ENCODE results near the gene SCAI. TPM values are rescaled to one million over a fixed set of nuclear protein-coding genes. Genes with fewer than 3 reads are reported as not detected.
"Not testable (repeated sequence)": the region's sequence is repeated elsewhere in the genome, so short reads cannot be mapped to it uniquely, and the experiment has no call there.

The SCAI gene
- total and polyA plus RNA-seq, 7 donors = 0.39 to 5.2 (median 1.8) TPM

DNA sequence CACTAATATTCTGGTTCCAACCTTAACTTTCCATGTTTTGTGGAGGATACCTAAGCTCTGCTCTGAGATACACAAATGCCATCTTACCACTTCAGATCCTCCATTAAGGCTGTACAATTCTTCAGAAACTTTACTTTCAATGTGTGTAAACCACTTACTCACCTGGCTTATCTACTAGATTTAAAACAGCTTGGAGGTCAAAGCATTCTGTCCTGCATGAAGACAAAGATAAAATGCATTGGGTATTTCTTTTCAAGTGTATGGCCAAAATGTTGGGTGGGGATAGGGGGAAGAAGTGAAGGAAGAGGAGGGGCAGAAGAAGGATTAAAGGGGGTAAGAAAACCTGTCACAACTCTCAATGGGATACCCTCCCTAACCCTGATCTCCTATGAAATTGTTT, 203.4 kb downstream of the SCAI start:
- no peak for DNase-seq
- Histone ChIP-seq H3K27me3 (ENCODE audit: insufficient read depth in 3 of 3, low read length in 2 of 3) (no peaks in the 10 kb centered on the region), H3K4me3 (peak overlapping the region; percentile 86), H3K36me3 (ENCODE audit: insufficient read depth in 1 of 2, low read depth in 1 of 2) (peaks cover 0 to 37% of the 10 kb centered on the region in 2 donors), H3K9me3 (no peaks in the 10 kb centered on the region), H3K27ac (peak overlapping the region; percentile 99), H3K4me1 (peaks cover 21% of the 10 kb centered on the region)
- intact Hi-C loops (cut with DNase I) = loop anchor here (2.0 to 10.0 kb wide), 5 partner anchors 71 to 395 kb away; partner anchors contain the start of genes SCAI (in 2 of the 2) and HSPA5 (in 1 of the 2)
- TF ChIP-seq, protein P1, sequence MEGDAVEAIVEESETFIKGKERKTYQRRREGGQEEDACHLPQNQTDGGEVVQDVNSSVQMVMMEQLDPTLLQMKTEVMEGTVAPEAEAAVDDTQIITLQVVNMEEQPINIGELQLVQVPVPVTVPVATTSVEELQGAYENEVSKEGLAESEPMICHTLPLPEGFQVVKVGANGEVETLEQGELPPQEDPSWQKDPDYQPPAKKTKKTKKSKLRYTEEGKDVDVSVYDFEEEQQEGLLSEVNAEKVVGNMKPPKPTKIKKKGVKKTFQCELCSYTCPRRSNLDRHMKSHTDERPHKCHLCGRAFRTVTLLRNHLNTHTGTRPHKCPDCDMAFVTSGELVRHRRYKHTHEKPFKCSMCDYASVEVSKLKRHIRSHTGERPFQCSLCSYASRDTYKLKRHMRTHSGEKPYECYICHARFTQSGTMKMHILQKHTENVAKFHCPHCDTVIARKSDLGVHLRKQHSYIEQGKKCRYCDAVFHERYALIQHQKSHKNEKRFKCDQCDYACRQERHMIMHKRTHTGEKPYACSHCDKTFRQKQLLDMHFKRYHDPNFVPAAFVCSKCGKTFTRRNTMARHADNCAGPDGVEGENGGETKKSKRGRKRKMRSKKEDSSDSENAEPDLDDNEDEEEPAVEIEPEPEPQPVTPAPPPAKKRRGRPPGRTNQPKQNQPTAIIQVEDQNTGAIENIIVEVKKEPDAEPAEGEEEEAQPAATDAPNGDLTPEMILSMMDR (IDR thresholded peaks at IDR 0.05) = no peak
- no peak for ATAC-seq

DNA sequence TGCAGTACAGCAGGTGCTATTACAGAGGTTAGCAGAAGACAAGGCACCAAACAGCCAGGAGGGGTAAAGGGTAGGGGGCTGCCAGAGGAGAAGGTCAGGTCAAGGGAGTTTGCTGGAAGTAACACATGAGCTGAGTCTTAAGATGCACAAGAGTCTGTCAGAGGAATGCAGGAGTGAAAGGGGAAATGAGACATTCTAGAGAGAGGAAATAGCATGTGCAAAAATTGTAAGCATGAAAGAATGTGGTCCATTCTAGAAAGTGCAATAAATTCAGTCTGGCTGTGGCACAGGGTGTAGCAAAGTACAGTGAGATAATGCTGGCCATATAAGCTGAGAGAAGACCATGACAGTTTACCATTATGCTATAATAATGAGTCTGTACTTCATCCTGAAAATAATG, 209.0 kb downstream of the SCAI start:
- Histone ChIP-seq H3K9me3 (no peaks in the 10 kb centered on the region), H3K27me3 (ENCODE audit: insufficient read depth in 3 of 3, low read length in 2 of 3) (no peaks in the 10 kb centered on the region), H3K36me3 (ENCODE audit: insufficient read depth in 1 of 2, low read depth in 1 of 2) (peaks cover 6 to 93% of the 10 kb centered on the region in 2 donors), H3K4me3 (no peak overlapping the region), H3K27ac (no peak overlapping the region), H3K4me1 (no peaks in the 10 kb centered on the region)
- ATAC-seq (no peak), DNase-seq (no peak)
- TF ChIP-seq, protein P1 (IDR thresholded peaks at IDR 0.05) = no peak
- intact Hi-C loops (cut with DNase I) = loop anchor here in 1 of 2 donors (5.0 to 10.0 kb wide), 2 partner anchors 57 to 401 kb away; no protein-coding TSS in a partner anchor

DNA sequence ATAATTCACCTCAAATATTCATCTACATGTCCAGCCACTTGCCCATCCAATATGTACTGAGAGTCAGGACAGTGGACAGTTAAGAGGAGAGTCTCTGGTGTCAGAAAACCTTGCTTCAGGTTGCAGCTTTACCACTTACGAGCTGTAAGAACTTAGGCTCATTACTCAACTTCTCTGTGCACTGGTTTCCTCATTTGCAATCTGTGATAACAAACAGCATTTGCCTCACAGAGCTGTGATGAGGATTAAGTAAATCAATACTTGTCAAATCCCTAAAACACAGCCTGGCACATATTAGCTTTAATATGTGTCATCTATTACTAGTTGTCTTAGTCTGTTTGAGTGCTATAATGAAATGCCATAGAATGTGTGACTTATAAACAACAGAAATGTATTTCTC, 211.0 kb downstream of the SCAI start:
- Histone ChIP-seq H3K9me3 (no peaks in the 10 kb centered on the region), H3K4me1 (no peaks in the 10 kb centered on the region), H3K27ac (no peak overlapping the region), H3K36me3 (ENCODE audit: insufficient read depth in 1 of 2, low read depth in 1 of 2) (peaks cover 6 to 99% of the 10 kb centered on the region in 2 donors), H3K4me3 (no peak overlapping the region), H3K27me3 (ENCODE audit: insufficient read depth in 3 of 3, low read length in 2 of 3) (no peaks in the 10 kb centered on the region)
- intact Hi-C loops (cut with DNase I) = loop anchor here in 1 of 2 donors (5.0 to 10.0 kb wide), 2 partner anchors 55 to 402 kb away; no protein-coding TSS in a partner anchor
- 78 to 95% (median 87%) methylated on average over 1 of the region's 1 CpG for WGBS, 3 donors
- TF ChIP-seq, protein P1 (IDR thresholded peaks at IDR 0.05) = no peak
- no peak for DNase-seq
- ATAC-seq = no peak

DNA sequence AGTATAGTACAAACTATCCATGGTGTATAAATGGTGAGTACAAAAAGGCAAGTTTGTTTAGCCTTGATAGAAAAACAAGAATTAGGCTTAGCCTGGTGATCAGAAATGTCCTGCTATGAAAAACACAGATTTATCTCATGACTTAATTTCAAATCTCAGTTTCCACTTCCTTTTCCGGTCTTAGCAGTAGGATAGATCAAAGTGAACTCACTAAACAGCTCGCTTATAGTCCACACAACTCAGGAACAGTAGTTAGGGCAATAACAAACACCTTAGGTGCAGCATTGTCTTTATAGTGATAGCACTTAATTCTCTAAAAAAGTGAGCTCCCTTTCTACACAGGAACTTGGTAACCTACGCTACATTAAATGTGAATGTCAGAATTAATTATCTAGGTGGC, 213.9 kb downstream of the SCAI start:
- Histone ChIP-seq H3K36me3 (ENCODE audit: insufficient read depth in 1 of 2, low read depth in 1 of 2) (peaks cover 6 to 99% of the 10 kb centered on the region in 2 donors), H3K4me3 (no peak overlapping the region), H3K27me3 (ENCODE audit: insufficient read depth in 3 of 3, low read length in 2 of 3) (no peaks in the 10 kb centered on the region), H3K9me3 (no peaks in the 10 kb centered on the region), H3K4me1 (no peaks in the 10 kb centered on the region), H3K27ac (no peak overlapping the region)
- ATAC-seq (no peak), DNase-seq (no peak)
- intact Hi-C loops (cut with DNase I) = no loop called here
- TF ChIP-seq, protein P1 (IDR thresholded peaks at IDR 0.05) = no peak
- 92 to 95% (median 93%) methylated on average over 3 of the region's 3 CpGs for WGBS, 3 donors

DNA sequence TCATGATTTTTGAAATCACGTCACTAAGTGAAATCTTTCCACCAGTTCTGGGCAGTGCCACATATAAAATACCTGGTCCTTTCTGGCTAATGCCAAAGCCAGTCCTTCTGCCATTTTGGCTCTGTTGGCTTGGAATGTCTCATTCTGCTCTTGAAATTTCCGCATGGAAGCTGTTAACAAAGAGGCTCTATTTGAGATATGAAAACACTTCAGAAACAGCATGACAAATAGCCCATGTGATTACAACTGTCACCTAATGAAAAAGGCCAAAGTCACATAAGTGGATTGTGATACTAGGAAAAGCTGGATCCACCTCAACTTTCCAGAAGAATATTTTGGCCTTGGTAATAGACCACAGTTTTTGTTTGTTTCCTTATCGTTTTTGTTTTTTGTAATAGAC, 215.2 kb downstream of the SCAI start:
- intact Hi-C loops (cut with DNase I) = no loop called here
- no peak for DNase-seq
- Histone ChIP-seq H3K27ac (no peak overlapping the region), H3K4me1 (no peaks in the 10 kb centered on the region), H3K36me3 (ENCODE audit: insufficient read depth in 1 of 2, low read depth in 1 of 2) (peaks cover 6 to 99% of the 10 kb centered on the region in 2 donors), H3K4me3 (no peak overlapping the region), H3K27me3 (ENCODE audit: insufficient read depth in 3 of 3, low read length in 2 of 3) (no peaks in the 10 kb centered on the region), H3K9me3 (no peaks in the 10 kb centered on the region)
- TF ChIP-seq, protein P1 (IDR thresholded peaks at IDR 0.05) = no peak
- 92 to 93% (median 93%) methylated on average over 3 of the region's 3 CpGs for WGBS, 3 donors
- ATAC-seq = no peak

DNA sequence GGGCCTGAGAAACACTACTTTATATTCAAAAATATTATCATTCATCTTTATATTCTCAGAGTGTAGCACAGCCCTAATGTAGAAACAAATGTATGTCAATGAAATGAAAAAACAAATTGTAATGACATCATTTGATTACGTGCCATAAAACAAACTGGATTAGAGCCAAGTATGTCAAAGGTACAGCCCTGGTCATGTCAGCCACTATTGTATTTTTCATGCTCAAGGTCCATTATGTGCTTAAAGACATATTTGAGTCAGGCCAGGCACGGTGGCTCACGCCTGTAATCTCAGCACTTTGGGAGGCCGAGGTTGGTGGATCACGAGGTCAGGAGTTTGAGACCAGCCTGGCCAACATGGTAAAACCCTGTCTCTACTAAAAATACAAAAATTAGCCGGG, 222.9 kb downstream of the SCAI start:
- not testable (repeated sequence) for H3K4me3 ChIP-seq; H3K27me3 ChIP-seq (ENCODE audit: insufficient read depth in 3 of 3, low read length in 2 of 3); H3K9me3 ChIP-seq; ATAC-seq; H3K4me1 ChIP-seq; H3K27ac ChIP-seq; DNase-seq
- 78 to 83% (median 80%) methylated on average over 6 of the region's 6 CpGs for WGBS, 3 donors
- intact Hi-C loops (cut with DNase I) = loop anchor here in 1 of 2 donors (5.0 kb wide), 1 partner anchor 33 kb away; no protein-coding TSS in a partner anchor
- peaks cover 10 to 91% of the 10 kb centered on the region in 2 donors for H3K36me3 ChIP-seq (ENCODE audit: insufficient read depth in 1 of 2, low read depth in 1 of 2)

All from psoas muscle (tissue), 8 donors.